ENCODE data around the gene SAT2.

Gene SAT2

DNA sequence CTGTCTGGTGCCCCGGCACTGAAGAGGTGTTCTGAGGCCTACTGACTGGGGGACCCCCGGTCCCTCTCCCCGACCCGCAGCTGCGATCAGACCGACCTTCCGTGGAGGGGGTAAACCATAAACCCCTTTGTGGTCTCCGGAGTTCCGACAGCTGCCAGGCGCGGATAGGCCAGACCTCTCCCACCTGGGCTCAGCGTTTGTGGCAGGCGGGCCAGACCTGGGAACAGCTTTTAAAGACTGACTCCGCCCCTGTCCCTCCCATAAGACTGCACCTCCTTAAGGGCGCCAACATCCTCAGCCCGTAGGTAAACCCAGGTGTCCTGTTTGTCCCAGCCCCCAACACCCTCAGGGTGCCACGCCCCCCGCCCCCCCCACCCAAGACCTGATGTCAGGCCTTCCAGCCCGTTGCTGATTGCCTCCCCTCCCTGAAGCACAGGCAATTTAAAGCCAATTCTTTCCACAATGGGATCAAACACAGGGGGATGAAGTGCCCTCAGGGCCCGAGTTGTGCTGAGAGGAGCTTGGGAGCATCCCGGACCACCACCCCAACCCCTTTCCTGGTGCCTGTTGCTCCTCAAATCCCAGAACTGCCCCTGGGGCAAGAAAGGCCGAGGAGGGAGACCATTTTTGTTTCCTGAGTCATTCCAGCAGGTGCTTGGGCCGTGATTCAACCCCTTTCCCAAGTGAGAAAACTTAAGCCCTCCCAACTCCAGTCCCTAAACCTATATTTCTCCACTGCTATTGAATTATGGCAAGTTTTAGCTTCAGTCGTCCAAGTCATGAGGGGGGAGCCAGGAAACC lies 37.5 kb downstream of the SAT2 start, which contains the start of gene SOX15:
Gene SOX15, minus strand, starts transcription at position 204 of the 801 bp plus-strand sequence. CDS start 418 bp downstream, outside the sequence.
- DNase-seq = no peak

DNA sequence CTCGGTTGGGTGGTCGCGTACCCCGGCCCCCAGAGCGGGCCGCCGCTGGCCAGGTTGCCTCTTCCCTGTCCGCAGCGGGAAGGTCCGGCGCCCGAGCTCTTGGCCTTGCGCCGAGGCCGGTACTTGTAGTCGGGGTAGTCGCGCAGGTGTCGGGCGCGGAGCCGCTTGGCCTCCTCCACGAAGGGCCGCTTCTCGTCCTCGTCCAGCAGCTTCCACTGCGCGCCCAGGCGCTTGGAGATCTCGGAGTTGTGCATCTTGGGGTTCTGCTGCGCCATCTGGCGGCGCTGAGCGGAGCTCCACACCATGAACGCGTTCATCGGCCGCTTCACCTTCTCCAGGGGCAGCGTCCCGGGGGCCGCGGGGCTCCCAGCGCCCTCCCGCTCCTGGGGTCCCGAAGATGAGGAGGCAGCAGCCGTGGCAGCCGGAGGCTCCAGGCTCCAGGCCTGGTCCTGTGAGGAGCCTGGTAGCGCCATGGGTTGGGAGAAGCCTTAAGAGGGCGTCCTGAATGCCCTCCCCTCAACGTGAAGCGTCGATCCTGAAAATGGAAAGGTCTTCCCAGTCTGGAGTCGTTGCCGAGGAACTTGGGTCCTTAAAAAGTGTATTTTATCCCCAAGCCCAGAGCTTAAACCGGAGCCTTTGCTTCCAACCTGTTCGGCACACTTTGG lies 38.3 kb downstream of the SAT2 start:
- peak; percentile 68 for DNase-seq

GRCh38 chr17:7588553-7589203 lies 38.9 kb downstream of the SAT2 start:
- no peak for DNase-seq

DNA sequence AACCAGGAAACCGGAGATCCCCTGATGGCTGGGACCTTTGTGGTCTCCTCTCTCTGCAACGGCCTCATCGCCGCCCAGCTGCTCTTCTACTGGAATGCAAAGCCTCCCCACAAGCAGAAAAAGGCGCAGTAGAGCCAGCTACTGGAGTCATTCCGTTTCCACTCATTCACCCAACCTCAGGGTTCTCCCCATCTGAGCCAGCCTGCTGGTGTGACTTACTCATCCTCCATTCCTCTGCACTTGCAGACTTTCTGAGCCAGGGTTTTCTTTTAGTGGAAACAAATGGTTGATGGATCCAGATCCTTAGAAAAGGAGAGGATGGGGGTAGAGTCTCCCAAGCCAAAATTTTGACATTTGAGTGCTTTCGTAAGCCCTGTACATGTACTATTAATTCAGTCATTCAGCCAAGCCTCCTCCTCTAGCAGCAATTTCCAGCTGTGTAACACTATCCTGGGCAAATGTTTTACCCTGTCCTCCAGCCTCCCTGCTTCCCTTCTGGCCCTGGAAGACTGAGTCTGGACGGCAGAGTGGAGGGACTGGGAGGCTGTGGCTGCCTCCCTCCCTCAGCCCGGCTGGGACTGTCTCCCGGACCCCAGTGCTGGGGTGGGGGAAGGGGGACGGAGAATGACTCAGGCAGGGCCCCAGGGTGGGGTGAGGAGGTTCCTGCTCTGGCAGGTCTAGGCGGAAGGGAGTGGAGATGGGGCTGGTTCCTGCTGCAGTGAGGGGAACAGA lies 40.0 kb downstream of the SAT2 start:
- DNase-seq = no peak

GRCh38 chr17:7586673-7587419 lies 40.8 kb downstream of the SAT2 start:
- DNase-seq = no peak

DNA sequence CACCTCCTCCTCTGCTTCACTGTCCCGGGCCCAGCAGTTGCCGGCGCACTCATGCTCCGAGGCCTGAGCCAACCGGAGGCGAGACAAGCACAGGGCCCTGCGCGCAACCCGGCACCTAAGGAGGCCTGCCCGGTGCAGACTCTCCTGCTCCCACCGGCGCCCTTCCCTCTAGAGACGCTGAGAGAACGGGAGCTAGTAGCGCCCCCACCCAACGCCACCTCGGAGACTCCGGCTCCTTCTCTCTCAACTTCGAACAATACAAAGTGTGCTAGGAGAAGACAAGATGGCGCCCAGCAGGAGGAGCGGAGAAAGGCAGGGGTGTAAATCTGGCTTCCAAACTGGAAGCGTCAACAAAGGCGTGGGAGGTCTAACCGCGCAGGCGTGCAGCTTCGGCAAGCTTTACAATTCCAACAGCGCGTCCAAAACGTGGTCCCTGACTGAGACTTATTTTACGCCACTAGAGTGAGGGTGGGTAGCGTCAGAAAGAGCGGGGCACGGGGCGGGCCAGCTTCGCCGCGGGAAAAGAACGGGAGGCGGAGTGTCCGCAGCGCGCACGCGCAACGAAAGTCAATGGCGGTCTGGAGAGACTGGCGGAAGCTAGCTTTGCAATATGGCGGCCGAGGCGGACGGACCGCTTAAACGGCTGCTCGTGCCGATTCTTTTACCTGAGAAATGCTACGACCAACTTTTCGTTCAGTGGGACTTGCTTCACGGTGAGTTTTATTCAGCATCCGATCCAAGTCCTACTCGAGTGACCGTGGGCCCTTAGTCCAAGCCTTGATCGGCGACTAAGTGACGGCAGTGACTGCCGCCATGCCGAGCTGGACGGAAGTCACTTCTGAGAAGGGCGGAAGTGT lies 44.1 kb downstream of the SAT2 start, which contains the start of gene MPDU1:
Gene MPDU1, plus strand, starts transcription at position 600 of the 857 bp plus-strand sequence. Its CDS starts 11 bp downstream, at position 611.
- DNase-seq = peak; percentile 97

DNA sequence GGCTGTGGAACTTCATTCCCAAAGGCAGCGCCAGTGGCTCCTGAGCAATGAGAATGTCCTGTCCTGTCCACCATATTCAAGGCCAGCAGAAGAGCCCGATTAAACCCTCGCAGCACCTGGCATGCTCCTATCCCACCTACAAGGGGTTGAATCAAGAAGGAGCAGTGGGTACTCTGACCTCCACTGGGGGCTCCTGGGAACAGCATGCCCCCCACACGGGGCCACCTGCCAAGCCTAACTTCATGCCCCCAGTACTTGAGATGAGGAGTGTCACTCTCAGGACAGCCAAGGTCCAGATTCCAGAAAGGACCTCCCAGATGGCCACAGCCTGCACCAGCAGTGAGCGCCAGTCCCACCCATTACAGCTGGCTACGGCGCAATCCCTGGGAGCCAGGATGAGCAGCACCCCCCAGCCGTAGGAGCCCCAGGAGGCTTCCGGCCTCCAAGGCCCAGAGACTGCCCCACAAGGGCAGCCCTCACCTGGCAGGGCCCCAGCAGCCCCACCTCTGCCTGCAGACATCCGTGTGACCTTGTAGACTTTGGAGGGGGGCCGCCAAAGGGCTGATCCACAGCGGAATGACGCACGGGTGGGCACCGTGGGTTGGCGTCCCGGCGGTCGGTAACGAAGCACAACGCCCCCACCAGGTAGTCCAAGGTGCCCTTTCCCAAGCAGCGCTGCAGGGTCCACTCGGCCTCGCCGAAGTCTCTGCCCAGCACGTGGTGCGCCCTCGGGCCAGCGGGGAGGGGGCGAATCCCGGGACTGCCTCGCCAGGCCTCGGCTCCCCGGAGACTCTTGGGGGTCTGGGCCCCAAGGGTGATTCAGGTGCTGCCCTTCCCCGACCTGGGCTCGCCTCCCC lies 45.0 kb downstream of the SAT2 start:
- no peak for DNase-seq

- no peak for DNase-seq
Observed at GRCh38 chr17:7580604-7581575, 46.7 kb downstream of the SAT2 start.

- DNase-seq = no peak
Observed at GRCh38 chr17:7579834-7580603, 47.6 kb downstream of the SAT2 start.

- DNase-seq = peak; percentile 90
Observed at GRCh38 chr17:7579001-7579833, 48.4 kb downstream of the SAT2 start, which contains the start of gene CD68. CD68 (plus strand) TSS chr17:7579638; CDS start chr17:7579678, 40 bp downstream.

DNA sequence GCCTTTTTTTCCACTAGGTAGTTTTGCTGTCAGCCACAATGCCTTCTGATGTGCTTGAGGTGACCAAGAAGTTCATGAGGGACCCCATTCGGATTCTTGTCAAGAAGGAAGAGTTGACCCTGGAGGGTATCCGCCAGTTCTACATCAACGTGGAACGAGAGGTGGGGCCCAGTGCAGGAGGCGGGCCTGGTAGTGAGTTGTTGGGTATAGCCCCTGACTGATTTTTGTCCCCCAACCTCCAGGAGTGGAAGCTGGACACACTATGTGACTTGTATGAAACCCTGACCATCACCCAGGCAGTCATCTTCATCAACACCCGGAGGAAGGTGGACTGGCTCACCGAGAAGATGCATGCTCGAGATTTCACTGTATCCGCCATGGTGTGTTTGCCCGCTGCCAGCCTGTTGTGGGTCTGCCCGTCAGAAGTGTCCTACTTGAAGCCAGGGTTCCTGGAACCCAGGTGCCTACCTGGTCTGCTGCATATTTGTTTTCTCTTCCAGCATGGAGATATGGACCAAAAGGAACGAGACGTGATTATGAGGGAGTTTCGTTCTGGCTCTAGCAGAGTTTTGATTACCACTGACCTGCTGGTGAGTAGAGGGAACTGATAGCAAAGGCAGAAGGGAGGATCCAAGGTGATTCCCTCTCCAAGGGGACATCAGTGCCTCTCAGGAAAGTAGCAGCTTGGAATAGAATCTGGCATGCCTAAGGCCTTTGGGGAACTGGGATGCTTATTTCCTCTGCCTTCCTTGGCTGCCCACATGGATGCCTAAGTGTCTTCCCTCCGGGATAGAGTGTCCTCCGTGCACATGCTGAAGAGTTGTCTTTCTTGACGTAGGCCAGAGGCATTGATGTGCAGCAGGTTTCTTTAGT lies 50.1 kb downstream of the SAT2 start:
- no peak for DNase-seq

- DNase-seq = no peak
Observed at GRCh38 chr17:7576432-7576937, 51.1 kb downstream of the SAT2 start.
